ENCODE data around the gene BMP7. TPM values are rescaled to one million over a fixed set of nuclear protein-coding genes. Genes with fewer than 3 reads are reported as not detected.

Gene BMP7
- total RNA-seq, 2 donors from 2014 or later, result 0.34 to 0.78 TPM

DNA sequence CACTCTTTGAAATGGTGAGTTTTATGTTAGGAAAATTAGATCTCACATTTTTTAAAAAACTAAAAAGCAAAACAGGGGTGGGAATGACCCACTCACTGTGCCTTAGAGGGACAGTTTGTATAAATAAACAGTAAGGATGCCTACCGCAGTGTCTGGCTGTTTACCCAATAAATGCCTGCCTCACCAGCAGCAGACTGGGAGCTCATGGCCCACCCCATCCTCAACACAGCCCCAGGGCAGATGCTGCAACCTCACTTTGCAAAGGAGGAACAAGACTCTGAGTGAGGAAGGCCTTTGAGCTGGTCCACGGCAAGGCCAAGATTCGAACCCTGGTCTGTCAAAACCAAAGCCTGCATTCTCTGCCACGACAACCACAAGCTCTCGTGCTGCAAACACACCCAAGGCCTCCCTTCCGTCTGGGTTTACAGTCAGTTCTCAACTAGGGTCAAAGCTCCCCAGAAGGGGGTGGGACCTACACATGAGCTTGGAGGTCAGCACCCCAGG is 77.8 kb downstream of the BMP7 start:
- intact Hi-C loops (cut with DNase I, micrococcal nuclease), result no loop called here
- ATAC-seq (no peak), DNase-seq (no peak)

DNA sequence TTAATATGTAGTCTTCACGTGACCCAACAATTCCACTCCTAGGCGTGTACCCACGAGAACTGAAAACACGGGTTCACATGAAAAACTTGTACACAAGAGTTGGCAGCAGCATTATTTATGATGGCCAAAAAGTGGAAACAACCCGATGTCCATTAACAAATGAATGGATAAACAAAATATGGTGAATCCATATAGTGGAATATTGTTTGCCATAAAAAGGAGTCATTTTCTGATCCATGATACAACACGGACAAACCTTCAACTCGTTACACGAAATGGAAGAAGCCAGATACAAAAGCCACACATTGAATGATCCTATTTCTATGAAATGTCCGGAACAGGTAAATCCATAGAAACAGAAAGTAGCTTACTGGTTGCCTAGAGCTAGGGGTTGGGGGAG is 78.4 kb downstream of the BMP7 start:
- DNase-seq (no peak), ATAC-seq (no peak)
- intact Hi-C loops (cut with DNase I, micrococcal nuclease), result no loop called here

DNA sequence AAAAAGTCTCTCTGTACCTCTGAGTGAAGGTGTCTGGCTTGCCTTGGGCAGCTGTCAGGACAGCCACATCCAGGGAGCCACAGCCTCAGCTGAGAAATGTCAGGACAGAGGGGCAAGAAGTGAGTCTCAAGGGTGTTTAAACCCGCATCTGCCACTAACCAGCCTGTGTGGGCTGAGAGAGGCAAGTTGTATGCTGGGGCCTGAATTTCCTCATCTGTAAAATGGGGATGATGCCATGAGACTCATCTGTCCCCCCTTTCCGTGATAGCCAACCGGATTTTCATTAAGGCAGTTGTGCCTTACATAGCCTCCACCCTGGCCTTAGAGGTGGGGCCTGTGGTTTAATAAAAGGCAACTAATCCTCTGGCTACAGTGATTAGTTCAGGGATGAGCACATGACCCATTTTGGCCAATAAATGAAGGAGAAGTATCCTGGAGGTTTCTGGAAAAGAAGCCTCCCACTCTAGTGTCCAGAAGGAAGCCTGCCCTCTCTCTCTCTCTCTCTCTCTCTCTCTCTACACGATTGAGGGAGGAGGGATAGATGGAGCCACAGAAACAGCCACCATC is 79.3 kb downstream of the BMP7 start:
- intact Hi-C loops (cut with DNase I, micrococcal nuclease), result no loop called here
- ATAC-seq, result no peak
- no peak for DNase-seq

DNA sequence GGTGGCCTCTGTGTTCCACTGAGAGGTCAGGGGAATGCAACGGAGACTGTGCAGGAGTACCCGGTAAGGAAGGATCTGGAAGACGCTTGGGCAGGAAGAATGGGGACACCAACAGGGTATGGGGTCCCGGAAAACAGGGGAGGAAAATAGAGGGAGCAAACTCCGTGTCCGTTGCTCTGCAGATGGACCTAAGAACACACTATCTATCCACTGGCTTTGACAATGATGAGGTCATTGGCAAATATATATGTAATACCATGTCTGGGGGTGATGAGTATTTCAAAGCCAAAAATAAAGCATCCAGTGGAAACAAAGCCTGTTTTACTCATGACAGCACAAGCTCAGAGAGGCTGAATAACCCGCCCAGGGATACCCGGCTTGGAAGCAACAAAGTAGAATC is 80.2 kb downstream of the BMP7 start:
- intact Hi-C loops (cut with DNase I, micrococcal nuclease), result no loop called here
- DNase-seq (no peak), ATAC-seq (no peak)

DNA sequence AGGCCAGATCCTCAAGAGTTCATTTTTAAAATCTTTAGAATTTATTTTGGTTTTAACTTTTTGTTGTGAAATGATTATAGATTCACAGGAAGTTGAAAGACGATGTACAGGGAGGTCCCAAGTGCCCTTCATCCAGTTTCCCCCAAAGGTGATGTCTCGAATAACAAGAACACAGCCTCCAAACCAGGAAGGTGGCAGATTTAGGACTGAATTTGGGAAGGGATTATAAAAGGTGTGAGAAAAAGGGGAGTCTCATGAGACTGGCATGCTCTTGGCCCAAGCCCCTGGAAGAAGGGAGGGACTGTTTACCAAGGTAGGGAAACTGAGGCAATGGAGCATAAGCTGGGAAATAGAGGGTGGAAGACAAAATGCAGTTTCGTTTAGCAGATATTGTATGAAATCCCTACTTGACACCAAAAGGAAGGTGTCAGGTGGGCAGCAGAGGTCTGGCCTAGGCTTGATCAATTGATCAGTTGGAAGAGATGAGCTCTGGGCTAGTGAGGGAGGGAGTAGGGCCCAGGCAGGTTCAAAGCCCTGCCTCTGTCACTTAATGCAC is 81.2 kb downstream of the BMP7 start:
- DNase-seq (no peak), ATAC-seq (no peak)
- intact Hi-C loops (cut with DNase I, micrococcal nuclease), result no loop called here

DNA sequence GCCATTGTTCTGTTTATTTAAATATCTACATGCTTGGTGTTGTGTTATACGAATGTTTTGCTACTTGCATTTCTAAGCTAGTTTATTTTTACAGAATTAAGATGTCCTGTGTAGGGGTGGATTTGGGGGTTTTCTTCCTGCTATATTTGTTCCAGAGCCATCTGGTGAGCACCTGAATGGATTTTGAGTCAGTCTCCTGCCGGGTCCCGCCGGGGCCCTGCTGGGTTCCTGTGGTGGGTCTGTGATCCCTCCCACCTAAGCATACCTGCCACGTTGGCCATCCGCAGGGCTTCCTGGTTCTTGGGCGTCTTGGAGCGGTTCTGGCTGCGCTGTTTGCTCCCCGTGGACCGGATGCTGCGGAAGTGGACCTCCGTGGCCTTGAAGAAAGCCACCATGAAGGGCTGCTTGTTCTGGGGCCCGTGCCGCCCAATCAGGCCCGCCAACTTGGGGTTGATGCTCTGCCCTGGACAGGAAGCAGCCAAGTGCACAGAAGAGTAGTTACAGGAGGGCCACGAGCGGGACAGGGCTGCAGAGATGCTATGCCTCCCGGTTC is 82.9 kb downstream of the BMP7 start:
- DNase-seq, result no peak
- intact Hi-C loops (cut with DNase I, micrococcal nuclease), result no loop called here
- ATAC-seq, result no peak

DNA sequence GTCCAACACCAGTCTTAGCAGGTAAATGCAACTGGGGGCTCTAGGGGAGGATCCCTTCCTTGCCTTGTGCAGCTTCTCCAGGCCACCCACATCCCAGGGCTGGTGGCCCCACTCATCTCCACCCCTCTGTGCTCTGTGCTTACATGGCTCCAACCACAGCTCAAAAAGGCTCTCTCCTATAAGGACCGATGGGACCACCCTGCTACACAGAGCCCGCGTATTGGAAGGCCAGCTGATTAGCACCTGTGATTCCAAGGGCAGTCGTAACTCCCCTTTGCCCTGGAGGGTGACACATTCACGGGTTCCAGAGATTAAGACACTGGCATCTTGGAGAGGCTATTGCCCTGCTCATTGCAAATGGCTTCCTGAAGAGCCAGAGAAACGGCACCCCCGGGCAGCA is 84.8 kb downstream of the BMP7 start:
- intact Hi-C loops (cut with DNase I, micrococcal nuclease), result no loop called here
- DNase-seq, result no peak
- ATAC-seq, result no peak

DNA sequence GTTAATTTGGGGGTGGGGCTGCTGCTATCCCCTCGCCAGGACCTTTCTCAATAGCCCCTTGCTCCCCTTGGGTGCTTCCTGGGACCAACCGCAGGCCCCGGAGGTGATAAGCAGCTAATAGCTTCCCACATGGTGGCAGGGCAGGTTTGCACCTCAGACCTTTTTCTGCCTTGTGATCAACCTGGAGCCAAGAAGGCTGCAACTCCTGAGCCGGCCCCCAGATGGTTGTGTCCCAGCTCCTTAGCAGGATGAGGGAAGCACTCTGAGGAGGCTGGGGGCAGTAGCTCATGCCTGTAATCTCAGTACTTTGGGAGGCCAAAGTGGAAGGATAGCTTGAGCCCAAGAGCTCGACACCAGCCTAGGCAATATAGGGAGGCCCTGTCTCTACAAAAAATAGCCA is 85.5 kb downstream of the BMP7 start:
- DNase-seq, result no peak
- intact Hi-C loops (cut with DNase I, micrococcal nuclease), result no loop called here

DNA sequence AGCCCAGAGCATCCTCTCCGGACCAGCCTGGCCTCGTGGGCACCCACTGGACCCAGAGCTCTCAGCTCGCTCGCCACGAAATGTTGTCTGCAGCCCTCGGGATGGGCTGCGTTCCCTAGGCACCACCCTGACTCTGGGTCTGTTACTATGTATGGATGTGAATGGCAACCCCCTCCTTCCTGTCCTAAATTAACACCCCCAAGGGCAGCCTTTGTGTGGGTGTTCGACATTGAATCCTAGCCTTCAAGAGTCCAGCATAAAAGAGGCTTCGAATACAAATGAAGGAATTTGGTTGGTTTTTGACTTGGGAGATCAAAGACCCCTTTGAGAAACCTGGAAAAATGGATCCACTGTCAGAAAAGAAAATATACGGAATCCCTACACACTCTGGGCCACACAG is 86.1 kb downstream of the BMP7 start:
- ATAC-seq, result no peak
- intact Hi-C loops (cut with DNase I, micrococcal nuclease), result no loop called here

More for the DNA sequence above, 85.5 kb downstream of the BMP7 start:
- ATAC-seq, result no peak

DNA sequence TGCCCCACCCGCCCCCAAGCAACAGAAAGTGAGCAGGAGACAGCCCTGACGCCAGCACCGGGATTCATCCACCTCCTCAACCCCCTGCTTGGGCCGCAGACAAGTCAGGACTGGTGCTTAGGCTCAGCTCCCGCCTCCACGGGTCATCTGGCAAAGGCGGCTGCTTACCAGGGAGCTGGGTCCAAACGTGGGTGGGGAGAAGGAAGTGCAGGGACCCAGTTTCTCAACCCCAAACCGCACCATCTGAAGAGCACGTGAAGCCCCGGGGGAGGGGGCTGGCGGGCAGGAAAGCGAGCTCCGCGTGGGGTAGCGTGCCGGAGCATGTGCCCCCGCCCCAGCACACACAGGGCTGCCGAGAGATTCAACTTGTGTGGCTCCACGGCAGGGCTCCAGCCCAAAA is 87.2 kb downstream of the BMP7 start:
- intact Hi-C loops (cut with DNase I, micrococcal nuclease), result no loop called here
- no peak for ATAC-seq
- DNase-seq, result no peak

More for the DNA sequence above, 86.1 kb downstream of the BMP7 start:
- no peak for DNase-seq

DNA sequence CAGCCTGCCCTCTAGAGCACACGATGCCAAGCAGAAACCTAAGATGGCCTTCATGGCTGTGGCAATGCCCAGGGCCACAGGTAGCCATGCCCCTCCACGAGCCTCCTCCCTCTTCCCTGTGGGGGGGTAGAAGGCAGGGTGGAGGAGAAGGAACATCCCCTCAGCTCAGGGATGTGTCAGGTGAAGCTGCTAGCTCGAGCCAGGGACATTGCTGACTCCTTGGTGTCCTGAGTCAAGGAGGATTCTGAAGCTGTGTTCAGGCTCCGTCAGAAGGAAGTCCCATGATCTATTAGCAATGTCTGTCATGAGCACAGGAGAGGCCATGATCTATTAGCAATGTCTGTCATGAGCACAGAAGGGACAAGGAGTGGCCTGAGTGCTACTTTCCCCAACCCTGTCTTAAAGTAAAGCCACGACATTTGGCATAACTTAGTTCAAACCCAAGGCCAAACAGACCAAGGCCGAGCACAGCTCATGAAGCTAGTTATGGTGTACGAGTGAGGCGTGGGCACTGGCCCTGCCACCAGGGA is 87.8 kb downstream of the BMP7 start:
- ATAC-seq (no peak), DNase-seq (no peak)
- intact Hi-C loops (cut with DNase I, micrococcal nuclease), result no loop called here

DNA sequence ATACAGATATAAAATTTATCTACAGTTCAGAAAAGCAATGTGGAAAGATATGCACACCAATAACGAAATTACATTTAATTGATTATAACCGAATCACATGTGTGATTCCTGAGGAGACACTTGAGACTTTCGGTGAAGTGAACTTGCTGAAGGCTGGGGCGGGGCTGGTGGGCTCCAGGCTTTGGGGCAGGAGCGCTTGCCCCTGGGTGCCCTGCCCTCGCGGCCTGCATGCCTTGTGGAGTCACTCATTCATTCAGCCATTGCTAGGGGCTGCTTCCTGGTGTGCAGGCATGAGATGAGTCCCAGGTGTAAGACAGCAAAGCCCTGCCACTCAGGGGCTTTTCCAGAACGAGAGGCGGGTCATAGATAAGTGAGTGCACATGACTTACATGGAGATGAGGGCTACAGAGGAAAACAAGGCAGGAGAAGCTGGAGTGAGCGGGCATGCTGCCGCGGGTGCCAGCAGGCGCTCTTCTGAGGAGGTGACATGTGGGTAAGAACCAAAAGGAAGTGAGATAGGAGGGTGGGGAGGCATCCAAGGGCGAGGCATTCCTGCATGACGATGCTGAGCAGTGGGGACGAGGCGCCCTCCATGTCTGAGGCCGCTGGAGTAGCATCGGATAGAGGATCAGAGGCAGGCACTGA is 88.7 kb downstream of the BMP7 start:
- no peak for DNase-seq

DNA sequence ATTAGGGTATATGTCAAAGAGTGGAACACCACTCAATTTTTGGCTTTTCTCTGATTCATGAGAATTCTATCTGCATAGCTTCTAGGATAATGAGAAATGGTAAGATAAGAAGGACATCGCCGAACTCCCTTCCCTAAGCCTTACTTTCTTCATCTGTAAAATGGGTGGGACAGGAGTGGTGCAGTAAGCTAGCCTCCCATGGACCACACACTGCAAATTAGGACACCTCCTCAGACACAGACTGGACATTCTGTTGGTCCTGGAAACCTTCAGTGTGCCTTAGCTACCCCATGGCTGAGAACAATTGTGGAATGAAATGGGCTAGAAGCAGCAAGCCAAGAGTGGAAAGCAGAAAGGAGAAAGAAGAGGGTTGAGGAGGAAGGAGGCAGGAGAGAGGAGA is 89.6 kb downstream of the BMP7 start:
- no peak for DNase-seq
- intact Hi-C loops (cut with DNase I, micrococcal nuclease), result no loop called here
- no peak for ATAC-seq

More for the DNA sequence above, 88.7 kb downstream of the BMP7 start:
- intact Hi-C loops (cut with DNase I, micrococcal nuclease), result no loop called here
- no peak for ATAC-seq

DNA sequence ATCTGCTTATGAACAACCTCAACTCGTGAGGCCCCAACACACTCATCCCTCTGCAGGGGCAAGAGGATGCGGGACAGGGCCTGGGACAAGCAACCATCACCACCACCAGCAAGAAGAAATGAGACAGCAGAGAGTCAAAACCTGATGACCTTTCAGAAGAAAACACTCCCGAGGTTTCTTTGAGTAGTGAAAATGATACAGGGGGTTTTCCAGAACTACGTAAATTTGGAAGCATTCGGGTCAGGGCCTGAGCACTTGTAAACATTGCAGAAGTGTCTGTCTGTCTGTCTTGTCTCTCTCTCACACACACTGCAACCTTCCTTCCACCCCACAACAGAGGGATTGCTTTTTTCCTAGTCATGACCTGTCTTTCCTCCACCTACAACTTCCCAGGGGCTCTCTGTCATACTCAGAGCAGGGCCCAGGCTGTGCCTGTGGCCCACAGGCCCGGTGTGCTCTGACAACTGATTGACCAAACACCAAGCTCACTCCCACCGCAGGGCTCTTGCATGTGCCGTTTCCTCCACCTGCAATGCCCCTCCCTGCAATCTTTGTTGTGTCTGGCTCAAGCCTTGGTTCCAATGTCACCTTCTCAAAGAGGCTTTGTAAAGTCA is 90.9 kb downstream of the BMP7 start:
- intact Hi-C loops (cut with DNase I, micrococcal nuclease), result no loop called here
- ATAC-seq (no peak), DNase-seq (no peak)

DNA sequence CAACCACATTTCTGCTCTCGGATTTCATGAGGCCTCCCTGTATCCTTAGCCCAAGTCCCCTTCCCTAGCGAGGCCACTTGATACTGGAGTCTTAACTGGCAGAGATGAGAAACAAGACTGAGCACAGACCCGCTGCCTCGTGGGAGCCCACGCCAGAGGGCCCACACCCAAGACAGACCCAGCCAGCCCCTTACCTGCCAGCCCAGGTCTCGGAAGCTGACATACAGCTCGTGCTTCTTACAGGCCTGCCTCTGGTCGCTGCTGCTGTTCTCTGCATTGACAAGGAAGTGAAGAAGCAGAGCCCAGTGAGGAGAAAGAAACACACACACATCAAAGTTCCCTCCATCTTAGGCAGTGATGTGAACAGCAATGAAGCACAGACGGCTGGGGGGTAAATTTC is 91.7 kb downstream of the BMP7 start:
- ATAC-seq (no peak), DNase-seq (no peak)
- intact Hi-C loops (cut with DNase I, micrococcal nuclease), result no loop called here

DNA sequence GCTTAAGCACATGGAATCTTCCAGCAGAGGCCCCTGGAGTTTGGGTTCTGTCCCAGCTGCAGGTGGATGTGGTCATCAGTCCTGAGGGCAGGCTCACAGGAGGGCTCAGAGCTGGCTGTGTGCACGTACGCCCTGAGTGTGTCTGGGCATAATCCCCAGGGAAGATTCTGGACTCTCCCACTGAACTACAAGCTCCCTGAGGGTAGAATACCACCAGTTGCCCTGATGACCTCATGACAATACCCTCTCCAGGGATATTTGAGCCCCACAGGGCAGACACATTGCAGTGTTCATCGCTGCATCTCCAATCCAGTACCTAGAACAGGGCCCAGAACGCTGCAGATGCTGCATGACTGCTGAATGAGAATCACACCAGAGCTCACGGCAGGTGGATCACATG is 92.5 kb downstream of the BMP7 start:
- DNase-seq (no peak), ATAC-seq (no peak)
- intact Hi-C loops (cut with DNase I, micrococcal nuclease), result no loop called here

DNA sequence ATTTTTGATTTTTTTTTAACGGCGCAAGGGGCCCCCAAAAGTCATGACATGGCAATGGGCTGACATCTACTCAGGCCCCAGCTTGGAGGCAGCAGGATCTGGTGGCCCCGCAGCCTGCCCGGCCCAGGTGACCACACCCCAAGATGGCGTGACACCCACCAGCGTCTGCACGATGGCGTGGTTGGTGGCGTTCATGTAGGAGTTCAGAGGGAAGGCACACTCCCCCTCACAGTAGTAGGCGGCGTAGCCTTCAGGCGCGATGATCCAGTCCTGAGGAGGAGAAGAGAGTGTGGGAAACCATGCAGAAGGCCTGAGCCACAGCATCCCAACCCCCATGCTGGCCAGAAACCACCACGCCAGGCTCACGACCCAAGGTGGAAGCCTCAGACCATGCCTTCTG is 93.4 kb downstream of the BMP7 start:
- DNase-seq (no peak), ATAC-seq (no peak)
- intact Hi-C loops (cut with DNase I, micrococcal nuclease), result no loop called here

DNA sequence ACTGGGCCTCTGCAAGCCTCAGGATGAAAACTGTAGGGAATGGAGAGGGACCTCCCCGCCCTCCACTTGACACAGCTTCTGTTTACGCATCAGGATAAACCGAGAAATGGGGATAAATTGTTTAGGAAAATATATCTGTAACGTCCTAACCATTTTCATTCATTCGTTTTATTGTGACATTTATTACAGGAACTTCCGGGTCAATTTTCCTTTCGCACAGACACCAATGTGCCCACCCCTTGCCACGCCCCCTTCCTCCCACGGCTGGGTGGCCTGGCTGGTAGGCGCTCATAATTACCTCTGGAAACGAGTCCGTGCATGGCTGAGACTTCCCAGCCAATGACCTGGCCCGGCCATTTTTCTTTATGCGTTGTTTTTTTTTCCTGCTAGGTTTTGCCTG is 96.1 kb downstream of the BMP7 start:
- peak in 1 of 2 donors; percentile 11 for DNase-seq
- intact Hi-C loops (cut with DNase I, micrococcal nuclease), result no loop called here
- ATAC-seq, result peak; percentile 21

DNA sequence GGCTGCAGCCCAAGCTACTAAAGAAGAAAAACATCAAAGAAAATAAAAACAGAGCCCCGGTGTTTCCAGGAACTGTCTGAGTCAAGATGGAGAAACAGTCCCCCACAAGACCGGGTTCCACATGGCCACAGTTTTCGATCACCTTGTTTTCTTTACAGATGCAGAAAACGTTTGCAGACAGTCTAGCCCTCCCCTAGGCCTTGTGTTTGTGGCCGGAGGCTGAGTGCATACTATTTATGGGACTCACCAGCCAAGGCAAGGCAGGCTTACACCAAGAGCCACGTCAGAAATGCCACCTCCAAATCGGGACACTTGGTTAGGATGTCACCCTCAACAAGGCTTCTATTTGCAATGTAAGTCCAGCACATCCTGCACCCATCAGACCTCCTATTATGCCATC is 97.3 kb downstream of the BMP7 start:
- ATAC-seq (no peak), DNase-seq (no peak)
- intact Hi-C loops (cut with DNase I, micrococcal nuclease), result no loop called here
